NCI-H1105 (cell line): ENCODE data around the gene TTYH3.

ENCODE experiments used
- DNase-seq: peaks from one replicate; lab custom pipeline; 2025; lab: John Stamatoyannopoulos, UW

Gene TTYH3

GRCh38 chr7:2616387-2617324 is 15.1 kb upstream of the TTYH3 start:
- no peak for DNase-seq

GRCh38 chr7:2617325-2617905 is 14.4 kb upstream of the TTYH3 start:
- DNase-seq: no peak

GRCh38 chr7:2619116-2619515 is 12.7 kb upstream of the TTYH3 start:
- no peak for DNase-seq

- DNase-seq: no peak
Measured at GRCh38 chr7:2621061-2621828, 10.5 kb upstream of the TTYH3 start.

GRCh38 chr7:2621948-2622640 is 9.7 kb upstream of the TTYH3 start:
- DNase-seq: no peak

- DNase-seq: no peak
Measured at GRCh38 chr7:2622869-2623697, 8.7 kb upstream of the TTYH3 start.

GRCh38 chr7:2623698-2624014 is 8.1 kb upstream of the TTYH3 start:
- no peak for DNase-seq

- DNase-seq: no peak
Measured at GRCh38 chr7:2624293-2624886, 7.4 kb upstream of the TTYH3 start.

GRCh38 chr7:2626498-2627117 is 5.2 kb upstream of the TTYH3 start:
- DNase-seq: no peak

- DNase-seq: no peak
Measured at GRCh38 chr7:2627258-2628129, 4.3 kb upstream of the TTYH3 start.

GRCh38 chr7:2628130-2628482 is 3.7 kb upstream of the TTYH3 start:
- no peak for DNase-seq

- no peak for DNase-seq
Measured at GRCh38 chr7:2628891-2629290, 2.9 kb upstream of the TTYH3 start.

- no peak for DNase-seq
Measured at GRCh38 chr7:2629746-2630681, 1.8 kb upstream of the TTYH3 start.

- DNase-seq: peak; percentile 65
Measured at GRCh38 chr7:2632733-2633537, 1.1 kb downstream of the TTYH3 start.

GRCh38 chr7:2633538-2634266 is 1.9 kb downstream of the TTYH3 start:
- DNase-seq: no peak

GRCh38 chr7:2634267-2635145 is 2.7 kb downstream of the TTYH3 start:
- DNase-seq: no peak
